ENCODE results near the gene ABHD4.

DNA sequence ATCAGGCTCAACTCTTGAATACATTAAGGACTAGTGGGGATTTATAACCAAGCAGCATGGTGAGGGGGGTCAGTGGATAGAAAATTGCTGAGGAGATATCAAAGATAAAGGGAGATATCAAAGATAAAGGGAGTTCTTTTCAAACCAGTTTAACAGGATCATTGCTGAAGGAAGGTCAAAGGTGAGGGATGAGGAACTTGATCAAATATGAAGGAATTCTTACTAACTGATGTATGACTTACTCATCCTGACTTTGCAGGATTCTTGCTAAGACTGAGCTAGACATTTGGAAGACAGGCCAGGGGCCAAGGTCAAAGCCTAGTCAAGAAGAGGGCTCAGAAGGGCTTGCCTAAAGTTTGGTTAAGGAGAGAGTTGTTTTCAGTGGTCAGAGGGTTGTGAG lies 4.8 kb downstream of the ABHD4 start:
- TF ChIP-seq, protein P1, sequence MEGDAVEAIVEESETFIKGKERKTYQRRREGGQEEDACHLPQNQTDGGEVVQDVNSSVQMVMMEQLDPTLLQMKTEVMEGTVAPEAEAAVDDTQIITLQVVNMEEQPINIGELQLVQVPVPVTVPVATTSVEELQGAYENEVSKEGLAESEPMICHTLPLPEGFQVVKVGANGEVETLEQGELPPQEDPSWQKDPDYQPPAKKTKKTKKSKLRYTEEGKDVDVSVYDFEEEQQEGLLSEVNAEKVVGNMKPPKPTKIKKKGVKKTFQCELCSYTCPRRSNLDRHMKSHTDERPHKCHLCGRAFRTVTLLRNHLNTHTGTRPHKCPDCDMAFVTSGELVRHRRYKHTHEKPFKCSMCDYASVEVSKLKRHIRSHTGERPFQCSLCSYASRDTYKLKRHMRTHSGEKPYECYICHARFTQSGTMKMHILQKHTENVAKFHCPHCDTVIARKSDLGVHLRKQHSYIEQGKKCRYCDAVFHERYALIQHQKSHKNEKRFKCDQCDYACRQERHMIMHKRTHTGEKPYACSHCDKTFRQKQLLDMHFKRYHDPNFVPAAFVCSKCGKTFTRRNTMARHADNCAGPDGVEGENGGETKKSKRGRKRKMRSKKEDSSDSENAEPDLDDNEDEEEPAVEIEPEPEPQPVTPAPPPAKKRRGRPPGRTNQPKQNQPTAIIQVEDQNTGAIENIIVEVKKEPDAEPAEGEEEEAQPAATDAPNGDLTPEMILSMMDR (conservative IDR thresholded peaks at IDR 0.05; ENCODE audit: low read length): no peak
- no peak for TF ChIP-seq EZH2phosphoT487 (IDR thresholded peaks at IDR 0.05; ENCODE audit: borderline replicate concordance, low read depth, low read length)
